SK-N-SH treated with all-trans-retinoic acid at 6 μM for 48 hours (cell line): ENCODE results near the gene MARK3.

Experiments
- ATAC-seq: fragments of 200-7000 bp; cut with Tn5 transposase; 3 replicates; pipeline ENCODE4 v1.9.1; 2020; ENCODE audit warnings: mild to moderate bottlenecking, moderate library complexity
- ARNTL ChIP-seq: fragments of 450-650 bp; formaldehyde crosslinking; IDR thresholded peaks from 2 replicates; pipeline ENCODE4 v1.5.0; 2020; ENCODE audit warnings: low read depth, mild to moderate bottlenecking, moderate library complexity, borderline replicate concordance
- BACH2 ChIP-seq: fragments of 250-450 bp; sonication (Bioruptor Pico); IDR thresholded peaks from 2 replicates; pipeline ENCODE4 v1.9.0; 2021; ENCODE audit warnings: mild to moderate bottlenecking, borderline replicate concordance
- ESRRG ChIP-seq: fragments of 250-450 bp; sonication (Bioruptor Pico); IDR thresholded peaks from 2 replicates; pipeline ENCODE4 v1.6.1; 2021; ENCODE audit warnings: mild to moderate bottlenecking
- GLIS3 ChIP-seq: fragments of 250-450 bp; sonication (Bioruptor Pico); IDR thresholded peaks from 2 replicates; pipeline ENCODE4 v1.5.0; 2020; ENCODE audit warnings: mild to moderate bottlenecking, moderate library complexity
- ISL1 ChIP-seq: fragments of 250-450 bp; sonication (Bioruptor Pico); IDR thresholded peaks from 2 replicates; pipeline ENCODE4 v2.1.2; 2022; ENCODE audit warnings: mild to moderate bottlenecking, moderate library complexity
- OSR1 ChIP-seq: fragments of 250-450 bp; sonication (Bioruptor Pico); IDR thresholded peaks from 2 replicates; pipeline ENCODE4 v1.8.0; 2022; ENCODE audit warnings: moderate library complexity, mild to moderate bottlenecking, inconsistent platforms
- PPARA ChIP-seq: fragments of 250-450 bp; sonication (Bioruptor Pico); IDR thresholded peaks from 2 replicates; pipeline ENCODE4 v1.5.0; 2020; ENCODE audit warnings: mild to moderate bottlenecking, borderline replicate concordance
- RARB ChIP-seq: fragments of 250-450 bp; sonication (Bioruptor Pico); IDR thresholded peaks from 2 replicates; pipeline ENCODE4 v1.8.0; 2021; ENCODE audit warnings: mild to moderate bottlenecking, moderate library complexity
- SNAI2 ChIP-seq: fragments of 250-450 bp; sonication (Bioruptor Pico); IDR thresholded peaks from 2 replicates; pipeline ENCODE4 v1.5.0; 2020; ENCODE audit warnings: mild to moderate bottlenecking, moderate library complexity
- TOX ChIP-seq: fragments of 250-450 bp; sonication (Bioruptor Pico); IDR thresholded peaks from 2 replicates; pipeline ENCODE4 v1.8.0; 2021; ENCODE audit warnings: mild to moderate bottlenecking, moderate library complexity, borderline replicate concordance
- TSHZ2 ChIP-seq: fragments of 250-450 bp; sonication (Bioruptor Pico); IDR thresholded peaks from 2 replicates; pipeline ENCODE4 v1.5.0; 2020; ENCODE audit warnings: mild to moderate bottlenecking, moderate library complexity
- ZC3H10 ChIP-seq: fragments of 250-450 bp; sonication (Bioruptor Pico); IDR thresholded peaks from 2 replicates; pipeline ENCODE4 v1.5.1; 2021; ENCODE audit warnings: mild to moderate bottlenecking, moderate library complexity
- ZFP3 ChIP-seq: fragments of 250-450 bp; sonication (Bioruptor Pico); IDR thresholded peaks from 2 replicates; pipeline ENCODE4 v1.5.0; 2020; ENCODE audit warnings: mild to moderate bottlenecking, moderate library complexity
- ZFP30 ChIP-seq: fragments of 450-650 bp; formaldehyde crosslinking; IDR thresholded peaks from 2 replicates; pipeline ENCODE4 v1.5.0; 2022; ENCODE audit warnings: mild to moderate bottlenecking, moderate library complexity
- ZNF565 ChIP-seq: fragments of 450-650 bp; formaldehyde crosslinking; conservative IDR thresholded peaks from 2 replicates; pipeline ENCODE4 v1.5.0; 2020; ENCODE audit warnings: low read depth, mild to moderate bottlenecking, moderate library complexity
- ZNF70 ChIP-seq: fragments of 450-650 bp; formaldehyde crosslinking; IDR thresholded peaks from 2 replicates; pipeline ENCODE4 v1.5.0; 2020; ENCODE audit warnings: mild to moderate bottlenecking, moderate library complexity
- ZNF8 ChIP-seq: fragments of 450-650 bp; formaldehyde crosslinking; IDR thresholded peaks from 2 replicates; pipeline ENCODE4 v1.5.0; 2020; ENCODE audit warnings: mild to moderate bottlenecking, moderate library complexity
- TF ChIP-seq, protein P1 (sequence below): fragments of 250-450 bp; sonication (Bioruptor Pico); IDR thresholded peaks from 2 replicates; pipeline ENCODE4 v1.8.0; 2021; ENCODE audit warnings: low read depth, mild to moderate bottlenecking, moderate library complexity, borderline replicate concordance
- TF ChIP-seq, protein P2 (sequence below): fragments of 250-450 bp; sonication (Bioruptor Pico); IDR thresholded peaks from 2 replicates; pipeline ENCODE4 v1.5.1; 2020; ENCODE audit warnings: low read depth, mild to moderate bottlenecking, moderate library complexity
- TF ChIP-seq, protein P3 (sequence below): fragments of 250-450 bp; sonication (Bioruptor Pico); IDR thresholded peaks from 2 replicates; pipeline ENCODE4 v1.5.1; 2021; ENCODE audit warnings: mild to moderate bottlenecking, moderate library complexity

MARK3 gene

GRCh38 chr14:103343905-103344797 is 41.1 kb upstream of the MARK3 start:
- no peak for ATAC-seq
- TF ChIP-seq ZC3H10 (CRISPR knock-in tag) (no peak), TOX (CRISPR knock-in tag) (no peak), GLIS3 (CRISPR knock-in tag) (no peak), BACH2 (CRISPR knock-in tag) (no peak), ESRRG (CRISPR knock-in tag) (no peak), ISL1 (CRISPR knock-in tag) (no peak), TSHZ2 (CRISPR knock-in tag) (no peak), OSR1 (no peak), ZNF8 (CRISPR knock-in tag) (no peak), RARB (CRISPR knock-in tag) (no peak), ZFP30 (no peak)
- TF ChIP-seq, protein P1, sequence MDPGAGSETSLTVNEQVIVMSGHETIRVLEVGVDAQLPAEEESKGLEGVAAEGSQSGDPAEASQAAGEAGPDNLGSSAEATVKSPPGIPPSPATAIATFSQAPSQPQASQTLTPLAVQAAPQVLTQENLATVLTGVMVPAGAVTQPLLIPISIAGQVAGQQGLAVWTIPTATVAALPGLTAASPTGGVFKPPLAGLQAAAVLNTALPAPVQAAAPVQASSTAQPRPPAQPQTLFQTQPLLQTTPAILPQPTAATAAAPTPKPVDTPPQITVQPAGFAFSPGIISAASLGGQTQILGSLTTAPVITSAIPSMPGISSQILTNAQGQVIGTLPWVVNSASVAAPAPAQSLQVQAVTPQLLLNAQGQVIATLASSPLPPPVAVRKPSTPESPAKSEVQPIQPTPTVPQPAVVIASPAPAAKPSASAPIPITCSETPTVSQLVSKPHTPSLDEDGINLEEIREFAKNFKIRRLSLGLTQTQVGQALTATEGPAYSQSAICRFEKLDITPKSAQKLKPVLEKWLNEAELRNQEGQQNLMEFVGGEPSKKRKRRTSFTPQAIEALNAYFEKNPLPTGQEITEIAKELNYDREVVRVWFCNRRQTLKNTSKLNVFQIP (CRISPR knock-in tag) = no peak
- TF ChIP-seq, protein P2, sequence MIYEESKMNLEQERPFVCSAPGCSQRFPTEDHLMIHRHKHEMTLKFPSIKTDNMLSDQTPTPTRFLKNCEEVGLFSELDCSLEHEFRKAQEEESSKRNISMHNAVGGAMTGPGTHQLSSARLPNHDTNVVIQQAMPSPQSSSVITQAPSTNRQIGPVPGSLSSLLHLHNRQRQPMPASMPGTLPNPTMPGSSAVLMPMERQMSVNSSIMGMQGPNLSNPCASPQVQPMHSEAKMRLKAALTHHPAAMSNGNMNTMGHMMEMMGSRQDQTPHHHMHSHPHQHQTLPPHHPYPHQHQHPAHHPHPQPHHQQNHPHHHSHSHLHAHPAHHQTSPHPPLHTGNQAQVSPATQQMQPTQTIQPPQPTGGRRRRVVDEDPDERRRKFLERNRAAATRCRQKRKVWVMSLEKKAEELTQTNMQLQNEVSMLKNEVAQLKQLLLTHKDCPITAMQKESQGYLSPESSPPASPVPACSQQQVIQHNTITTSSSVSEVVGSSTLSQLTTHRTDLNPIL = no peak; the same call in 1 of the 2 replicates

- peak; percentile 36 for ATAC-seq
- TF ChIP-seq ZC3H10 (CRISPR knock-in tag) = no peak
- no peak for TF ChIP-seq SNAI2 (CRISPR knock-in tag)
- no peak for TF ChIP-seq ARNTL (CRISPR knock-in tag)
- no peak for TF ChIP-seq OSR1
- no peak for TF ChIP-seq PPARA
- TF ChIP-seq, all 23 proteins: peak for 0
Observed at GRCh38 chr14:103346286-103346685, 38.9 kb upstream of the MARK3 start.

- peak; percentile 21 for ATAC-seq
- TF ChIP-seq ZFP30 = no peak
- no peak for TF ChIP-seq OSR1
- no peak for TF ChIP-seq ZFP3 (CRISPR knock-in tag)
- TF ChIP-seq ZNF70 (CRISPR knock-in tag) = no peak
- no peak for TF ChIP-seq SNAI2 (CRISPR knock-in tag)
- TF ChIP-seq, protein P2 = no peak
- TF ChIP-seq, protein P3, sequence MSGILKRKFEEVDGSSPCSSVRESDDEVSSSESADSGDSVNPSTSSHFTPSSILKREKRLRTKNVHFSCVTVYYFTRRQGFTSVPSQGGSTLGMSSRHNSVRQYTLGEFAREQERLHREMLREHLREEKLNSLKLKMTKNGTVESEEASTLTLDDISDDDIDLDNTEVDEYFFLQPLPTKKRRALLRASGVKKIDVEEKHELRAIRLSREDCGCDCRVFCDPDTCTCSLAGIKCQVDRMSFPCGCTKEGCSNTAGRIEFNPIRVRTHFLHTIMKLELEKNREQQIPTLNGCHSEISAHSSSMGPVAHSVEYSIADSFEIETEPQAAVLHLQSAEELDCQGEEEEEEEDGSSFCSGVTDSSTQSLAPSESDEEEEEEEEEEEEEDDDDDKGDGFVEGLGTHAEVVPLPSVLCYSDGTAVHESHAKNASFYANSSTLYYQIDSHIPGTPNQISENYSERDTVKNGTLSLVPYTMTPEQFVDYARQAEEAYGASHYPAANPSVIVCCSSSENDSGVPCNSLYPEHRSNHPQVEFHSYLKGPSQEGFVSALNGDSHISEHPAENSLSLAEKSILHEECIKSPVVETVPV (CRISPR knock-in tag) = no peak
- TF ChIP-seq PPARA = no peak
- TF ChIP-seq, protein P1 (CRISPR knock-in tag) = no peak
- TF ChIP-seq RARB (CRISPR knock-in tag) = no peak
- TF ChIP-seq ZNF8 (CRISPR knock-in tag) = no peak
- no peak for TF ChIP-seq TSHZ2 (CRISPR knock-in tag)
- TF ChIP-seq ZNF565 = no peak
- no peak for TF ChIP-seq GLIS3 (CRISPR knock-in tag)
- no peak for TF ChIP-seq BACH2 (CRISPR knock-in tag)
- TF ChIP-seq ESRRG (CRISPR knock-in tag) = no peak
Observed at GRCh38 chr14:103347091-103347815, 38.0 kb upstream of the MARK3 start.
